ENCODE data around the gene RNASE7.
"Not testable (repeated sequence)": the region's sequence is repeated elsewhere in the genome, so short reads cannot be mapped to it uniquely, and the experiment has no call there.

The RNASE7 gene

GRCh38 chr14:21023817-21024584 lies 18.2 kb upstream of the RNASE7 start:
- no peak for DNase-seq (ENCODE audit: low spot score)

GRCh38 chr14:21024585-21025370 lies 17.4 kb upstream of the RNASE7 start, which contains the start of gene NDRG2:
Gene NDRG2 (minus strand): TSS chr14:21025061. CDS start chr14:21023315, 1,746 bp downstream.
- peak; percentile 20 for DNase-seq (ENCODE audit: low spot score)

GRCh38 chr14:21025371-21026273 lies 16.5 kb upstream of the RNASE7 start:
- DNase-seq (ENCODE audit: low spot score), result no peak

- DNase-seq (ENCODE audit: low spot score), result no peak
These were observed 15.7 kb upstream of the RNASE7 start for GRCh38 chr14:21026274-21026987.

DNA sequence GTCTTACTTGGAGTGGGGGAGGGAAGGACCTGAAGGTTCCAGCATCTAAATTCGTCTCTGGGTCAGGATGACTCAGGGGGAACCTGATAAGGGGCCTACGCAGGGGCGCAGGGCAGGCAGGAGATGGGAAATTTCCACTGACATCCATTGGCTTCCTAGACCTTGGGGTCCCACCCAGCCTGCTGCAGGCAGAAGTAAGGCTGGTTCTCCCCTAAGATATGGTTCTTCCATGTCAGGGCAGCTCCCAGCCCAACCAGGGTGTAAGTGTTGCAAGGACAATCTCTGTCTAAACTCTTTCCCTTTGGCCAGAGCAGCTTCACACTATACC lies 15.2 kb upstream of the RNASE7 start:
- DNase-seq (ENCODE audit: low spot score), result no peak

DNA sequence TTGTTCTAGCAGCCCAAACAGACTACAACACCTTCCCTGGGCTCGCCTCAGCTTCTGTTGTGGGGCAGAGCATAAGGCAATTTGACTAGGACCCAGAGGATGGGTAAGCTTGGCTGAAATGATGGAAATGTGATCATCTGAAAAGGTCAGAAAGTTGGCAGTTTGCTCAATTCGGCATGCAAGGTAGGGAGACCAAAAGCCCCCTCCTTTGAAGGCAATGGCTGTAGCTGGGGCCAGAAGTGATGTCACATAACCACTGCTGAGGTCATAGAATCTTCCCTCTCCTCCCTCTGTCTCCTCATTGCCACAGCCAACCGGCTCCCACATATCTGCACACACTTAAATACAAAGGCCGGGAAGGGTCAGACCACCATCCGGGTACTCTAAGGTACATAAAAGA lies 12.2 kb upstream of the RNASE7 start, which contains the start of gene TPPP2:
TSS of gene TPPP2 (plus strand) at position 301 of the 400 bp plus-strand sequence. CDS start 365 bp downstream, outside the sequence.
- DNase-seq (ENCODE audit: low spot score), result no peak

DNA sequence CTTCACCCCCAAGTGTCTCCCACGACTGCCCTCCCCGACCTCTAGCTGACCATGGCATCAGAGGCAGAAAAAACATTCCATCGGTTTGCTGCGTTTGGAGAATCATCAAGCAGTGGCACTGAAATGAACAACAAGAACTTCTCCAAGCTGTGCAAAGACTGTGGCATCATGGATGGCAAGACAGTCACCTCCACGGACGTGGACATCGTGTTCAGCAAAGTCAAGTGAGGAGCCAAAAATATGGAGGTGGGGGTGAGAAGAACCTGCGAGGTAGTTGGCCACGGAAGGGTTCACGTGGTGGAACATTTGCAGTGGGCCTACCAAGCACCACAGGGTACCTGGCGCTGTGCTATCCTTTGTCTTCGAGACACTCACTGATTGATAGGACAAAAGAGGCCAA lies 11.6 kb upstream of the RNASE7 start:
- no peak for DNase-seq (ENCODE audit: low spot score)

DNA sequence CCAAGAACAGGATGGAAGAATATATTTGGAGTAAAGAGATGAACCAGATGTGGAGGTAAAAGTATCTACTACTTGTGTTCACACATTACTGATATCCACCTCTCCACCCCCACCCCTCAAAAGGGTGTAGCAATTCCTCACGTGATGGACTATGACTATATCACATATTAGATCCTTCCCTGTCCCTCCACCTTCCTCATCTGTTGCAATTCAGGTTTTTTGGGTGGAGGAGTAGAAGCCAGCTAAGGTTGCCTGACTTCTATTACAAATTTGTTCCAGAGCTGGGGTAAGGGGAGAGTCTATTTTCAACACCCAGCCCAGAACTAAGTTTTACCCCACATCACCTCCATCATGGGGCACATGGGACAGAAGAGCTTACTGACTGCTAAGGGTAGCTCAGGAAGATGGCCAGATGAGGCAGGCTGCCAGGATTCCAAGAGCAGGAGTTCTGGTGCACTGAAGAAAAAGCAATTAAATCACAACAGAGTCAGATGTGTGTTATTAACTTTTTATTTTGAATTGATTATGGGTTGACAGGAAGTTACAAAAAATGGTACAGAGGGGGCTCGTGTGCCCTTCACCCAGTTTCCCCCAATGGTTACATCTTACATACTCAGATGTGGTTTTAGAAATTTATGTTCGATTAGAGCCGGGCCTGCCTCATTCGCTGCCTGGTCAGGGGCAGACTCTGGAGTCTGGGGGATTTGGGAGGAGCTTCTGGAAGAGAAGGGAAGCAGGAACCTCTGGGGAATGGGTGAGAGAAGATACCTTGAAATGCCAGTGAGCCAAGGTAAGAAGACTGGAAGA lies 9.6 kb upstream of the RNASE7 start:
- DNase-seq (ENCODE audit: low spot score), result no peak

- no peak for DNase-seq (ENCODE audit: low spot score)
These were observed 8.9 kb upstream of the RNASE7 start for GRCh38 chr14:21033133-21033698.

DNA sequence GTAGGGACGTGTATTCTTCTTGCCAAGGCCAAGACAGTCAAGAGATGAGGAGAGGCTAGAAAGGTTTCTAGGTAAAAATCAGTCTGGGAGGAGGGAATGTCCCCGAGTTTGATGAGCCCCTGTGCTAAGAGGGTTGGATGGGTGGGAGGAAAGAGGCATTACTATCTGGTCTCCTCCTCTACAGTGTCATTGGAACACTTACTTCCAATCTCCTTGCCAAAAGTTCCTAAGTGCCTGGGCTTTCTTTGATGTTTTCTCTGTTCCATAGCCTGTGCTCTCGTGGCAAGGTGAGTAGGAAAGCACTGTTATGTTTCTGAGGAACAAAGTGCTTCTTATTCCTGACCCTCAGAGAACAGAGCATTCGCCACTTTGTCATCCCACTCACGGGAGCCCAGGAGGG lies 7.5 kb upstream of the RNASE7 start, which contains the start of gene RNASE13:
TSS of gene RNASE13 (minus strand) at position 101 of the 400 bp plus-strand sequence. CDS start 519 bp downstream, outside the sequence.
- no peak for DNase-seq (ENCODE audit: low spot score)

GRCh38 chr14:21036751-21037150 lies 5.4 kb upstream of the RNASE7 start:
- DNase-seq (ENCODE audit: low spot score), result peak; percentile 87

DNA sequence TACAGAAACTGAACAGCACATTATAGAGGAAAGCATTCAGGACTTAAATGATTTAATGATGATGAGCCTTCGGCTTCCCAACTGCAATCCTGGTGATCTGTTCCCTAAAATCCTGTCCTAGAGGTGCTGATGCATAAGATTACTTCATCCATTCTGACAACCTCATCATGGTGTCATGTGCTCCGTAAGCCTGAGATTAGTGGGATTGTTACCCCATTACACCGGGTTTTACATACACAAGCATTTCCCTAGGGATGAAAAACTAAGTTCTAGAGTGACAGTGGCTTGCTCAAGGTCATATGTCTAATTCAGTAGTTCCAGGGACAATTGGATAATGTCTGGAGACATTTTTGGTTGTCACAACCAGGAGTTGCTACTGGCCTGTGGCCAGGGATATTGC lies 5.0 kb upstream of the RNASE7 start:
- no peak for DNase-seq (ENCODE audit: low spot score)

GRCh38 chr14:21038441-21039422 lies 3.4 kb upstream of the RNASE7 start:
- no peak for DNase-seq (ENCODE audit: low spot score)

- peak; percentile 55 for DNase-seq (ENCODE audit: low spot score)
These were observed 2.4 kb upstream of the RNASE7 start for GRCh38 chr14:21039585-21040369.

DNA sequence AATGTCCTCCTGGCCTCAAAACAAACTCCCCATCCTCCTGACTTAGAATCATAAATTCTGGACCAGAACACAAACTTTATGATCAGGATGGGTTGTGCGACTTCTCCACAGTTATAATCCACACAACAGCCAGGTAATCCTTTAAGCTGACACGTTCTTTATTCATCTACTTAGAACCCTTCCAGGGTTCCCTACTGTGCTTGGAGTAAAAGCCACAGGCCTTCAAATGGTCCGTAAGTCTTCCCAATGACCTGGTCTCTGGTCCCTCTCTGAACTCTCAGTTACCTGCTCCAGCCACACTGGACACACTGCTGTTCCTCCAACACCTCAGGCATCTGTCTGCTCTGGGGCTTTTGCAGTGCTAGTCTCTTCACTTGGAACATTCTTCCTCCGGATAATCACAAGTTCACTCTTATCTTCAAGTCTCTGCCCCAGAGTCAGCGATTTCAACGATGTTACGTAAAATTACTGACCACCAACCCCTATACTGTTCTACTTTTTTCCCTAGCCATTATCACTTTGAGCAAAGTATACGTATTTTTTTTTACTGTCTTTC lies 1.7 kb upstream of the RNASE7 start:
- DNase-seq (ENCODE audit: low spot score), result no peak

DNA sequence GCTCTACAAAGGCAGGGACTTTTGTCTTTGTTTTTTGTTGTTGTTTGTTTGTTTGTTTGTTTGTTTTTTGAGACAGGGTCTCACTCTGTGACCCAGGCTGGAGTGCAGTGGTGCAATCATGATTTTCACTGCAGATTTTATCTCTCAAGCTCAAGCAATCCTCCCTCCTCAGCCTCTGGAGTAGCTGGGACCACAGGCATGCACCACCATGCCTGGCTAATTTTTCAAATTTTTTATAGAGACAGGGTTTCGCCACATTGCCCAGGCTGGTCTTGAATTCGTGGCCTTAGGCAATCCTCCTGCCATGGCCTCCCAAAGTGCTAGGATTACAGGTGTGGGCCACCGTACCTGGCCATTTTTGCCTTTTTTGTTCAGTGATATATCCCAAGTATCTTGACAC lies 1.2 kb upstream of the RNASE7 start:
- DNase-seq (ENCODE audit: low spot score), result not testable (repeated sequence)

- DNase-seq (ENCODE audit: low spot score), result peak; percentile 47
These were observed 756 bp downstream of the RNASE7 start for GRCh38 chr14:21042918-21043317.
